ENCODE data around the gene MASTL.

DNA sequence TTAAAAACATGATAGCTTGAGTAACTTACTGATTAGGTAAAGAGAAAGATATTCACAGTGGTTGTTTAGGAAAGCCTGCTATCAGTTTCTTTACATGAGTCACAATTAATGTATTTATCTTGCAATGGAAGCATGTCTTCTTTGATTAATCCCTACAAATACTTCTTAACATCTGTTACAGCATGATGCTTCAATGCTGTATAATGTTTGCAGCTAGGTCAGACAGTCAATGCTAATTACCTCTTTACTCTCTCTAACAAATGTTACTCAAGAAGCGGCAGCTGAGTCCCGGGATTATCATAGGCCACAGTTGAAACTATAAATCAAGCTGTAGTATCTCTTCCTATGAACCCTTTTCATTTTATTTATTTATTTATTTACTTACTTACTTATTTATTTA, 52.2 kb downstream of the MASTL start:
- TF ChIP-seq, protein P1, sequence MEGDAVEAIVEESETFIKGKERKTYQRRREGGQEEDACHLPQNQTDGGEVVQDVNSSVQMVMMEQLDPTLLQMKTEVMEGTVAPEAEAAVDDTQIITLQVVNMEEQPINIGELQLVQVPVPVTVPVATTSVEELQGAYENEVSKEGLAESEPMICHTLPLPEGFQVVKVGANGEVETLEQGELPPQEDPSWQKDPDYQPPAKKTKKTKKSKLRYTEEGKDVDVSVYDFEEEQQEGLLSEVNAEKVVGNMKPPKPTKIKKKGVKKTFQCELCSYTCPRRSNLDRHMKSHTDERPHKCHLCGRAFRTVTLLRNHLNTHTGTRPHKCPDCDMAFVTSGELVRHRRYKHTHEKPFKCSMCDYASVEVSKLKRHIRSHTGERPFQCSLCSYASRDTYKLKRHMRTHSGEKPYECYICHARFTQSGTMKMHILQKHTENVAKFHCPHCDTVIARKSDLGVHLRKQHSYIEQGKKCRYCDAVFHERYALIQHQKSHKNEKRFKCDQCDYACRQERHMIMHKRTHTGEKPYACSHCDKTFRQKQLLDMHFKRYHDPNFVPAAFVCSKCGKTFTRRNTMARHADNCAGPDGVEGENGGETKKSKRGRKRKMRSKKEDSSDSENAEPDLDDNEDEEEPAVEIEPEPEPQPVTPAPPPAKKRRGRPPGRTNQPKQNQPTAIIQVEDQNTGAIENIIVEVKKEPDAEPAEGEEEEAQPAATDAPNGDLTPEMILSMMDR (IDR thresholded peaks at IDR 0.05): no peak
- TF ChIP-seq POLR2A (IDR thresholded peaks at IDR 0.05): no peak
